HG02938 (cell line): Measurements from ENCODE around the gene LRBA.

Source experiments
- ATAC-seq: cut with Tn5 transposase; IDR thresholded peaks from one replicate; pipeline ENCODE4 v1.9.1; 2021; ENCODE audit warnings: mild to moderate bottlenecking, moderate library complexity; ENCODE audit not compliant: unreplicated experiment

The LRBA gene

DNA sequence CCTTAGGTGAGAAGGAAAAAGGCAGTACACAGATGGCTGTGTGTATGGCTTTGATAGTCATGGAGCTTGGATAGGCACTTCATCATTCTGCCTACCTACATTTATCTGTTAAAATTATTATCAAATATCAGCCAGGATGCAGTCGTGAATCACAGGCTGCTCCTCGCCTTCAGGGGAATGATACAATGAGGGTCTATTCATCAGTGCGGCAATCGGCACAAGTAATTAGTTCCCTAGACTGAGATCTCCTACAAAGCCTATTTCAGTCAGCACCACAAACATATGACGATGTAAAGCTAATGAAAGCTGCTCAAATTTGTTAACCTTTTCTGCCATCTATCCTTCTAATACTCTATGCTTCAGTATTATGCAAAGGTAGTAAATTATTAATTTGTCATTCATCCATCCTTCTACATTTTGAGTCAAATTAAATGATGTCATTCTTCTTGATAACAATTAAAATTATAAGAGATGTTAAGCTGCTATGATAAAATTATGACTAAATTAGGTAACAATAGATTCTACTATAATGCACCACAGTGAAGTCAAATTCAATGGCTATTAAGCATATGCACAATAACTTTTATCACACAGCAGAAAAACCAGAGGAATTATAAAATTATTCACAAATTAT is 414.2 kb downstream of the LRBA start:
- ATAC-seq, result no peak

- no peak for ATAC-seq
These were observed 415.5 kb downstream of the LRBA start for GRCh38 chr4:150599547-150599946.

GRCh38 chr4:150598909-150599308 is 416.2 kb downstream of the LRBA start:
- ATAC-seq, result no peak

GRCh38 chr4:150593996-150594395 is 421.1 kb downstream of the LRBA start:
- no peak for ATAC-seq

GRCh38 chr4:150591904-150592303 is 423.2 kb downstream of the LRBA start:
- no peak for ATAC-seq

- ATAC-seq, result no peak
These were observed 423.7 kb downstream of the LRBA start for GRCh38 chr4:150591406-150591805.

- ATAC-seq, result no peak
These were observed 424.5 kb downstream of the LRBA start for GRCh38 chr4:150590631-150591030.

GRCh38 chr4:150589157-150589556 is 425.9 kb downstream of the LRBA start:
- no peak for ATAC-seq

DNA sequence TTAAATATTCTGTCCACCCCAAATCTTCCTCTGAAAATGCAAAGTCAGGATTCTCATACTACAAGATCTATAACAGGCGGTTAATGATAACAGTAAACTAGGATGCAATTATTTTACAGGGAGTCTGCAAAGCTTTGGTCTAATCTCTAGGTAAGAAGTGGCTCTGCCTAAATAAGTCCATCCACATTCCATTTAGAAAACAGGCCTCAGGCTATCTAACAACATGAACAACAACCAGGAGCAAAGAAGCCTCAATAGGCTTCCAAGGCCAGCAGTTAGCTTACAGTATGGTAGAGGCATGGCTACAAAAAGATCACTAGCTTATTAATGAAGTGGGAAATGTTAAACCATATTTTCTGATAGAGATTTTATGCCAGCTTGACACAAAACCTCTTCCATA is 426.8 kb downstream of the LRBA start:
- ATAC-seq, result no peak

DNA sequence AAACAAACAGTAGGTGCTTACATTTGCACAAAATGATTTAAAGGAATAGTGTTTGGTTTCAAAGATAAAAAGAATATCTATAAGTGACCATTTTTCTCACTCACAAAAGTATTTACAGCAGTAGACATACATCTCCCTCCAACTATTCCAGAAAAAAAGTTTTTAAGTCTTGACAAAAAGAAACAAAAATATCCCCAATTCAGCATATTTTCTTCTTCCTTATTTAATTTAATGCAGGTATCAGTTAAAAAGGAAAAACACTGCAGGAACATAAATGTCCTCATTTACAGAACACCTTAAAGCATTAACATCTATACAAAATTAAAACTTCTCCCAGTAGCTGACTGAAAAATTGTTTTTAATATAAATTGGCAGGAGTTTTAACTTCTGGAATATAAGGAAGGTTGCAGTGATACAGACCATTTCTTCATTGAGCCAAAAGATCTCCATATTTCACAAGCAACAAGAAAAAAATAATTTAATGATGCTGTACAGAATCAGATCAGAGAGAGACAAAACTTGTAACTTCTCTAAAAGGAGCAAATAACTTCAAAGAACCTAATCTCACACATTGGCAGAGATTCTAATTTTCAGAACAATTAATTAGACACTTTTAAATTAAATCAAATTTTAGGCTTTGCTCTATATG is 428.8 kb downstream of the LRBA start:
- ATAC-seq, result no peak

DNA sequence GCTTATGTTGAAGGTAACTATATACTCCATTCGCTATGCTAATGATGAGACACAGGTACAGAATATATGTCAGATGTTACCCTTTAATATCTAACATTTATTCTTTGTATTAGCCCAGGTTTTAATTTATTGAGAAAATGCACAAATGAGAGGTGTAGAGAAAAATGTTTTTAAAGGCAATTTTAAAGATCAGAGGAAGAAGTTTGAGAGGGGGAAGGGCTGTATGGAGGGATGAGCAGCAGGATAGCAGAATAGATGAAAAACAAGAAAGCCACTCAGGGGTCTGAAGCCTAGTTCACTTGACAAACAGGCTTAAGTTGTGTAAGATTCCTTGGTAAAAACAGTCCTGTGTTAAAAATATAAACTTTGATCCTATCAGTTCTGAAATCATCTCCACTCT is 429.5 kb downstream of the LRBA start:
- ATAC-seq, result no peak

DNA sequence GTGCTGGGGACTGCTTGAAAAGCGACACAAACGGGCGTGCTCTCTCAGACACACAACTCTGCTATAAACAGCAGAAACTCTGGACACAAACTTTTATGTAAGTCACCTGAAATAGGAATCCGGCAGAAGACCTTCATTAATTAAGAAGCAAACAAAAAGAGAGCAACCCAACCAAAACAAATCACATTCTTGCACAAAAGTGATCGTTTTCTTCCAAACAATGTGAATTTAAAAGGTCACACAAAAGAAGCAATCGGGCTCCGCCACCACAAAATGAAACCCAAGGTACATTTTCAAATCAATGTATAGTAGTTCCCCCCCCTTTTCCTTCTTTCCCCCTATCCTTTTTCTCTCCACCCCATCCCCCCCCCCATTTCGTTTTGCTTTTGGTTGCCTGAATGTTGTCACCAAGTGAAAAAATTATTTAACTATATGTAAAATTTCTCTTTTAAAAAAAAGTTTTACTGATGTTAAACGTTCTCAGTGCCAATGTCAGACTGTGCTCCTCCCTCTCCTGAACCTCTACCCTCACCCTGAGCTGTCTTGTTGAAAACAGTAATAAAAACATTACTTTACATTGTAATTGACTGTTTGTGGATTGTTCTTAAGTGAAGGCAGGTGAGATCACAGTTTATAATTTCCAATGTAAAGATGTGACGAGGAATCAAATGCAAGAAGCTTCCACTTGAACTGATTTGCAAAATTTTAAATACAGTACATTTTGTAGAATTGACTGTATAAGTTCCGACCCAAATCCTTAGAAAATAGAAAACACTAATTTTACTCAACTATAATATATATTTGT is 430.8 kb downstream of the LRBA start:
- ATAC-seq, result no peak

GRCh38 chr4:150583287-150584110 is 431.6 kb downstream of the LRBA start:
- ATAC-seq, result no peak

DNA sequence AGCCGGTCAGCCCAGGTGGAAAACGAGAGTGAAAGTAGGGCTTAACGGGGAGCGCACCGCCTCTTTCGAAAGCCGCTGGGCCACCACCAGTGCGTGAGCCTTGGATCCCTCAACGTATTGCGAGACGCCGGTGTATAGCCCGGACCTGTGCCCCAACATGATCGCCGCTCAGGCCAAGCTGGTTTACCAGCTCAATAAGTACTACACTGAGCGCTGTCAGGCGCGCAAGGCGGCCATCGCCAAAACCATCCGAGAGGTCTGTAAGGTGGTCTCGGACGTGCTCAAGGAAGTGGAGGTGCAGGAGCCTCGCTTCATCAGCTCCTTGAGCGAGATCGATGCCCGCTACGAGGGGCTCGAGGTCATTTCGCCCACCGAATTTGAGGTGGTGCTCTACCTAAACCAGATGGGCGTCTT is 432.2 kb downstream of the LRBA start:
- no peak for ATAC-seq

DNA sequence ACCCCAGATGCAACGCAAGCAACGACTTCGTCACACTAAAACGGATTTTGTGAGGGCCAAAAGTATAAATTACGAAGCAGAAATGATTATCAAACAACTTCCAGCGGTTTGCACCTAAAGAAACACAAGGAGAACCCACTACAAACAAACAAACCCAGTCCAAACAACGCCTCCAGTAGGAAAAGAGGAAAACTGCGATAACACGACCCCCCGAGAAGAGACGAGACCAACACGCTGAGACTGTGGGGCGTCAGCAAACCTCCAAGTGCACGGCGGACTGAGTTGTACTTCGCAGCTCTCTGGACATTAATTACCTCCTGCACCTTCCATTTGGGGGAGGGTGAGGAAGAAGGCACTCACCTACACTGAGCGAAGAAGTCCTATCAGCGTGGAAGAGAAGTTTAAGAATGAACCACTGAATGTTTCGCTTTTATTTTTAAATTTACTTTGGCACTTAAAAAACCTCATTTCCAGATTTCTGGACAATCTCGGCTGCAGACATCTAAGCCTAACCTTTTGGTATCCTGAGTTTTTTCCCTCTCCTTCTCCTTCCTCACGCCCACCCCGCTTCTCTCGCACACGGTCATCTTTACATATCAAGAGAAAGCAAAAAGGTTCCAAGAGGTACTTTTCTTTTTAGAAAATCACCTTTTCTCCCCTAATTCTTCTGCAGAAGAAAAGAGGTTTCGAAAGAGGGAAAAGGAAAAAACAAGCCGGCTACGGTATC is 432.8 kb downstream of the LRBA start, which contains the start of gene MAB21L2:
MAB21L2 (plus strand) TSS at position 6 of the 727 bp plus-strand sequence. CDS start 879 bp downstream, outside the sequence.
- no peak for ATAC-seq

DNA sequence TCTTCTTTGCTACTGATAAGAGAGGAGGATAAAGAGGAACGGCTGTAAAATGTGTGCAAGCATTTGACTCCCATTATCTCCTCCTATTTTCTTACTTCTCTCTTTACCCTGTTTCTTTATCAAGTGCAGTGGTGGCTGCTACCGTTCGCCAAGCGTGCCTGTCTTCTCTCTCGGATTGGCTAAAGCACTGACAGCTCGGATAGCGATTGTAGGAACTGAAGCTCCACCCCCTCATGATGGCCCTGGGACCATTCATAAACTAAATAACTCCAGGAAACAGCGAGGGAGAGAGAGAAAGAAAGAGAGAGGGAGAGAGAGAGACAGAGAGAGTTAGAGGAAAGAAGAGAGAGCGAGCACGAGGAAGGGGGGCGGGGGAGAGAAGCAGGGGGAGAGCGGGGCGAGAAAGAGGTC is 433.4 kb downstream of the LRBA start:
- no peak for ATAC-seq

GRCh38 chr4:150581056-150581605 is 434.0 kb downstream of the LRBA start:
- ATAC-seq, result no peak

GRCh38 chr4:150580306-150580705 is 434.8 kb downstream of the LRBA start:
- no peak for ATAC-seq

DNA sequence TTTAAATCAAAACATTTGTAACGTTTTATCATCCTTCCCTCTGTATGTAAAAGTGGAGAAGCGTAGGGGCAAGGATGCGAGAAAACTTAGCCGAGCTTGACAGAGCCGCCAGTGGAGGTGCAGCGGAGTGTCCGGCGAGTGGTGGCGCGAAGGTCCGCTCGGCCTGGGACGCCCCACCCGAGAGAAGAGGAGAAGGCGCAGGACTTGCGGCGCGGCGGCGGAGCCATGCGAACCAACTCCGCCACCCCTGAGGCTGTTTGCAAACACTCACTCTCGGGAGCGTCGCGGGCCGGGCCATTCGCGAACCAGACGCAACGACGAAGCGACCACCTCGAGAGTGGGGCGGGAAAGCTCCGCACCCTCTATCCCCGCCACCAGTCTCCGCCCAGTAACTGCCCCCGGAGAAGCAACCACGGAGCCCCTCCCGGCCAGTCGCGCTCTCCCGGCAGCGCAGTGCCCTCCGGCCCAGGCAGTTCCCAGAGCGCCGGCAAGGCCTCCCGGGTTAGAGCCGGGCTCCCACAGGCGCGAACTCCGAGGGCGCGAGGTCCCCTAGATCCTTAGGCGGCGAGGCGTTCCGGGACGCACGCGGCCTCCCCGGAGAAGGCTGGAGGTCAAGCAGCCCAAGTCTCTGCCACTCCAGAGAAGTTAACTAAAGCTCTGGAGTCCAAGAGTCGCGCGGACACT is 435.4 kb downstream of the LRBA start:
- ATAC-seq, result no peak
